Colonic mucosa (tissue), 4 donors: Measurements from ENCODE around the gene ATF3. TPM values are rescaled to one million over a fixed set of nuclear protein-coding genes. Genes with fewer than 3 reads are reported as not detected.

Experiments used
- DNase-seq: peaks from one replicate; pipeline ENCODE4 v3.0.0-alpha.2; 2020
- H3K27ac ChIP-seq: fragments of 200-600 bp; one replicate; pipeline ENCODE4 v1.8.0; 2021
- H3K27me3 ChIP-seq: fragments of 200-600 bp; one replicate; pipeline ENCODE4 v1.8.0; 2021
- H3K36me3 ChIP-seq: fragments of 200-600 bp; one replicate; pipeline ENCODE4 v1.8.0; 2021
- H3K4me1 ChIP-seq: fragments of 200-600 bp; one replicate; pipeline ENCODE4 v1.8.0; 2021; ENCODE audit warnings: mild to moderate bottlenecking
- H3K4me3 ChIP-seq: fragments of 200-600 bp; one replicate; pipeline ENCODE4 v1.8.0; 2021
- H3K9ac ChIP-seq, 2 donors: one replicate each; pipeline ENCODE4 v1.7.0; 2013; ENCODE audit warnings: control low read depth in 2 of 2, low read depth in 2 of 2, low read length in 2 of 2
- H3K9me3 ChIP-seq: fragments of 200-600 bp; one replicate; pipeline ENCODE4 v1.8.0; 2021
- CTCF ChIP-seq: fragments of 200-600 bp; IDR thresholded peaks from one replicate; pipeline ENCODE4 v1.8.0; 2022; ENCODE audit warnings: antibody characterized with exemption, mild to moderate bottlenecking
- intact Hi-C: fragments of 100-400 bp; cut with DNase I; formaldehyde crosslinking; loops from one replicate; pipeline ENCODE4 v1.14.1; 2022
- total RNA-seq, 2 donors: library from RNA; stranded (reverse); fragmentation: NEBNext Ultra II Directional in 1 of 2; extraction: Animal tissue kit (Norgen Biotek cat#: 25700) in 1 of 2; gene quantifications; one replicate each; pipeline ENCODE4 v1.2.1, GENCODE V29; 2021
- donor health status: healthy.
- donor health status: DM: no; HTN: no; CAD: no.
- donor health status: DM: no; HTN: no; CAD: no.

Gene ATF3
- total RNA-seq, 2 donors from 2014 or later = 17.7 to 34.0 TPM

- H3K4me3 ChIP-seq = no peak overlapping the region
- DNase-seq = no peak
- no peak for TF ChIP-seq CTCF
- no peaks in the 10 kb centered on the region for H3K4me1 ChIP-seq
- no peaks in the 10 kb centered on the region for H3K9me3 ChIP-seq
- H3K27me3 ChIP-seq = no peaks in the 10 kb centered on the region
- no peak overlapping the region for H3K9ac ChIP-seq
- no peaks in the 10 kb centered on the region for H3K36me3 ChIP-seq
- intact Hi-C loops = no loop called here
- no peak overlapping the region for H3K27ac ChIP-seq
Observed at GRCh38 chr1:212574732-212575131, 33.8 kb upstream of the ATF3 start.

DNA sequence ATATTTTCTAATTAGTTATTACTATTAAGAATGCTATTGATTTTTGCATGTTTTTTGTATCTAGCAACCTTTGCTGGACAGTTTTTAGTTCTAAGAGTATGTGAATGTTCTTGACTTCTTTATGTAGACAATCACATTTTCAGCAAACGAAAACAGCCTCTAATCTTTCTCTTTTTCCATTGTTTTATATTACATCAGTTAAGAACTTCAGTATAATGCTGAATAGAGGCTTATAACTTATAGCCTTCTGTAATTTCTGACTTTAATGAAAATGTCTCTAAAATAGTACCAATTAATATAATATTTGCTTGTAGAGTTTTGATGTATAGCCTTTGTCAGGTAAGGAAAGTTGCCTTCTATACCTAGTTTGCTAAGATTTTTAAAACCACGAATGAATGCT lies 33.2 kb upstream of the ATF3 start:
- Histone ChIP-seq H3K4me3 (no peak overlapping the region), H3K9me3 (no peaks in the 10 kb centered on the region), H3K4me1 (no peaks in the 10 kb centered on the region), H3K27ac (no peak overlapping the region), H3K27me3 (no peaks in the 10 kb centered on the region), H3K36me3 (no peaks in the 10 kb centered on the region), H3K9ac (no peak overlapping the region)
- no peak for DNase-seq
- TF ChIP-seq CTCF = no peak
- intact Hi-C loops = no loop called here

DNA sequence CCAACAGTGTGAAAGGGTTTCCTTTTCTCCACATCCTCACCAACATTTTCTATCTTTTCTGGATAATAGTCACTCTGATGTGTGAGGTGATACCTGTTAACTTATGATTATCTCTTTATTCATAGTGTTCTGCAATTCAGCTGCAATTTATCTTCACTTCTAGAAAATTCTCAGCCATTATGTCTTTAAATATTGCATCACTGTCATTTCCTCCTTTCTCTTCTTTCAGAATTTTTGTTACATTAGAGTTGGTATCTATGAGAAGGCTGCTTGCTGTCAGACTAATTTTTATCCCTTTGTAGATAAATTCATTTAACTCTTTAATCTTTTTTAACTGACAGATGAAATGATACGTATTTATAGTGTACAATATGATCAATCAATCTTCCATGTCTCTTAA lies 30.5 kb upstream of the ATF3 start:
- no peak overlapping the region for H3K9ac ChIP-seq
- no peak for DNase-seq
- H3K27me3 ChIP-seq = no peaks in the 10 kb centered on the region
- intact Hi-C loops = no loop called here
- no peak for TF ChIP-seq CTCF
- H3K4me3 ChIP-seq = no peak overlapping the region
- no peak overlapping the region for H3K27ac ChIP-seq
- H3K36me3 ChIP-seq = no peaks in the 10 kb centered on the region
- H3K4me1 ChIP-seq = no peaks in the 10 kb centered on the region
- no peaks in the 10 kb centered on the region for H3K9me3 ChIP-seq

DNA sequence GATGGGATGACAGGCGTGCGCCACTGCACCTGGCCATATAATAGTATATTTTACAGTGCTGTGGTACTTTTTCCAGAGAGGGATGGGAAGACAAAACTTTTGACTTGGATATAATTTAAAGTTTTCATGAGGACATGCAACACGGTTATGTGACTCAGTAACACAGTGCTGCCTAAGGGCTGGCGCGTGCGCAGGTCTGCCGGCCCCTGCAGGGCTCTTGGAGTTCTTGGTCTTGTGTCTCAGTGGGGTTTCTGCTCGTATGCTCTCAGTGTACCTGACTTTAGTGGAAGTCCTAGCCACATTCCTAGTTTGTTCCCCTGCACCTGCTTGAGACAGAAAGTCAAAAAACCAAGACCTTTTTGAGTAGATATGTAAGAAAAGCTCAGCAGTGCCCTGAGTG lies 27.5 kb upstream of the ATF3 start:
- intact Hi-C loops = no loop called here
- Histone ChIP-seq H3K4me3 (no peak overlapping the region), H3K9ac (no peak overlapping the region), H3K9me3 (no peaks in the 10 kb centered on the region), H3K27ac (no peak overlapping the region), H3K36me3 (no peaks in the 10 kb centered on the region), H3K27me3 (no peaks in the 10 kb centered on the region), H3K4me1 (no peaks in the 10 kb centered on the region)
- TF ChIP-seq CTCF = no peak
- no peak for DNase-seq

- intact Hi-C loops = no loop called here
- no peak overlapping the region for H3K27ac ChIP-seq
- no peak for DNase-seq
- H3K9me3 ChIP-seq = no peaks in the 10 kb centered on the region
- no peaks in the 10 kb centered on the region for H3K36me3 ChIP-seq
- H3K4me3 ChIP-seq = no peak overlapping the region
- H3K9ac ChIP-seq = no peak overlapping the region
- no peak for TF ChIP-seq CTCF
- no peaks in the 10 kb centered on the region for H3K27me3 ChIP-seq
- H3K4me1 ChIP-seq = no peaks in the 10 kb centered on the region
Observed at GRCh38 chr1:212582291-212582690, 26.3 kb upstream of the ATF3 start.
